ENCODE measurements around the gene DLX2. TPM values are rescaled to one million over a fixed set of nuclear protein-coding genes. Genes with fewer than 3 reads are reported as not detected.

DLX2 gene
- total and polyA plus RNA-seq, 2 of the 13 experiments (the other 11 are each of a cell fraction or from before 2014, with no cell fraction given) = 0.07 to 0.15 TPM

DNA sequence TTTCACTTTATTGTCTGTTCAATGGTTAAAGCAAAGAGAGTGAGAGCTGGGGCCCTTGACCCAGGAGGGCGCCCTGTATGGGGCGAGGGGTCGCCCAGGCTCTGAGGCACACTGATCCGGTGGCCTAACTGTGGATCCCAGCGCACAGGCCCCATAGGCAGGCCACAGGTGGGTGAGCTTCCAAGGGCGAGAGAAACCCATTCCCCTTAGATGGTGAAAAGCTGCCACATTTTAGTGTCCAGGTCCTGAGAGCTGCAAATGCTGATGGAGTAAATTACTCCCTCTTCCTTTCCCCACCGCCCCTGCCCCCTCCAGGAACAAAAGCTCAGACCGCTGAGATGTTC is 5.9 kb upstream of the DLX2 start:
- no peak for TF ChIP-seq AKAP8 (CRISPR knock-in tag; IDR thresholded peaks at IDR 0.05)
- TF ChIP-seq ZNF777 (CRISPR knock-in tag; IDR thresholded peaks at IDR 0.05) = no peak
- no peak for TF ChIP-seq IRF2 (CRISPR knock-in tag; IDR thresholded peaks at IDR 0.05)
- TF ChIP-seq, protein P1, sequence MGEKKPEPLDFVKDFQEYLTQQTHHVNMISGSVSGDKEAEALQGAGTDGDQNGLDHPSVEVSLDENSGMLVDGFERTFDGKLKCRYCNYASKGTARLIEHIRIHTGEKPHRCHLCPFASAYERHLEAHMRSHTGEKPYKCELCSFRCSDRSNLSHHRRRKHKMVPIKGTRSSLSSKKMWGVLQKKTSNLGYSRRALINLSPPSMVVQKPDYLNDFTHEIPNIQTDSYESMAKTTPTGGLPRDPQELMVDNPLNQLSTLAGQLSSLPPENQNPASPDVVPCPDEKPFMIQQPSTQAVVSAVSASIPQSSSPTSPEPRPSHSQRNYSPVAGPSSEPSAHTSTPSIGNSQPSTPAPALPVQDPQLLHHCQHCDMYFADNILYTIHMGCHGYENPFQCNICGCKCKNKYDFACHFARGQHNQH (CRISPR knock-in tag; IDR thresholded peaks at IDR 0.05) = no peak
- FAIRE-seq (no peak), ATAC-seq (no peak), DNase-seq (ENCODE audit: low spot score) (no peak)
- Histone ChIP-seq H3K36me3 (replicated peaks in 1 of 2; ENCODE audit: control insufficient read depth in 1 of 2, insufficient read depth in 2 of 2, low read length in 2 of 2) (no peaks in the 10 kb centered on the region), H3K4me1 (ENCODE audit: insufficient read depth, low read length) (peaks cover 34% of the 10 kb centered on the region), H3K4me2 (ENCODE audit: low read depth, low read length) (peak overlapping the region; percentile 56), H3K27ac (ENCODE audit: extremely low read length, insufficient read depth, low read length) (no peak overlapping the region), H2AFZ (ENCODE audit: low read length) (no peak overlapping the region), H3K9ac (ENCODE audit: insufficient read depth, low read depth, low read length) (no peak overlapping the region), H4K20me1 (ENCODE audit: insufficient read depth, low read length) (no peaks in the 10 kb centered on the region), H3K79me2 (ENCODE audit: insufficient read depth, low read length) (no peaks in the 10 kb centered on the region), H3K4me3 (replicated peaks in 1 of 3; ENCODE audit: insufficient read depth in 1 of 3, low read depth in 2 of 3, low read length in 3 of 3) (peak overlapping the region in 1 of 3 experiments; percentile 3; a peak in 1 of 6 replicates), H3K27me3 (ENCODE audit: control insufficient read depth in 1 of 2, insufficient read depth in 2 of 2, low read length in 2 of 2) (peaks cover 3 to 17% of the 10 kb centered on the region in 2 experiments; a peak in 4 of 5 replicates), H3K9me3 (ENCODE audit: low read length) (no peaks in the 10 kb centered on the region)
- in situ Hi-C loops (cut with HindIII; ENCODE audit: extremely low pct_ligation_motif_present, low pct_unique_long_range_greater_than_20kb) = loop anchor here (5.0 to 10.0 kb wide), 4 partner anchors 151 to 536 kb away; no protein-coding TSS in a partner anchor
- ChIA-PET CTCF (ENCODE audit: low intra/inter-chr PET ratio, low total read pairs) (no interaction called here), POLR2A (no interaction called here)
- WGBS (ENCODE audit: low lambda C conversion rate) = 39% methylated on average over 8 of the region's 8 CpGs
- BruUV-seq (replicated peaks) = no TSS peak
- intact Hi-C loops (cut with micrococcal nuclease; ENCODE audit: unreplicated experiment) = loop anchor here (10.0 kb wide), 1 partner anchor 1134 kb away; no protein-coding TSS in a partner anchor

DNA sequence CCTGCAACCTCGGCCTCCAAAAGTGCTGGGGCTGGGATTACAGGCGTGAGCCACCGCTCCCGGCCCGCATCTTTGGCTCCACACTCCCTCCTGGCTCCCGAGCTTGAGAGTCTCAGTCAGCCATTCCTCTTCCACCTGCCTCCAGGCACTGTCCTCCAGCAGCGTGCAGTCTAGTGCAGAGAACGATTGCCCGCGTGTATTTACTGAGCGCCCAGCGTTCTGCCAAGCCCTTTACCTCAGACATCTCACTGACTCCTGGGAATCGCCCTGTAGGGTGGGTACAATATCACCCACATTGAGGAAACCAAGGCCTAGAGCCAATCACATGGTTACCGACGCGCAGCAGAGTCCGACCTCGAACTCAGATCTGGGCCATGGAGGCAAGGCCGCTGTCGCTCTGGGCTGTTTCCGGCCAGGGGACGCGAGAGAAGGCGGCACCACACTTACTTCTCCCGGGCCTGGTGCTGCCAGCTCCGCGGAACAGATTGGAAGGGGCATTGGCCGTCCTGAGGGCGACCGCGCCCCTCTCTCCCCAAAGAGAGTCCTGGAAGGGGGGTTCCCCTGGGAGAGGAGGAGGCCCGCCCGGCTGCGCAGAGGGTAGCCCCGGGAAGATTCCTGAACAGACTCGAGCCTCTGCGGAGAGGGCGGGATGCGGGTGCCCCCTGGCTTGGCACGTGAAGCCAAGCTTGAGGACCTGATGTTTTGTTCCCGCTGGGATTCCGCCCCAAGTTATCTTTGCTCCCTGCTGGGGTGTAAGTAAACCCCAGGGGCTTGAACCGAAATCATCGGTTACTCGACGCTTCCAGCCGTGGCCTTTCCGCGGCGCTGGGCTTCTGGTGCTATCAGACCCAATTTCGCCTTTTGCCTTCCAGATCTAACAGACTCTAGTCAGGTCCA is 5.2 kb upstream of the DLX2 start:
- no peak for ATAC-seq
- no peaks in the 10 kb centered on the region for H3K9me3 ChIP-seq (ENCODE audit: low read length)
- H2AFZ ChIP-seq (ENCODE audit: low read length) = no peak overlapping the region
- WGBS (ENCODE audit: low lambda C conversion rate) = 83% methylated on average over 51 of the region's 51 CpGs
- no peak for TF ChIP-seq ZNF432 (CRISPR knock-in tag; IDR thresholded peaks at IDR 0.05; ENCODE audit: borderline replicate concordance)
- no peak for TF ChIP-seq ZNF619 (CRISPR knock-in tag; IDR thresholded peaks at IDR 0.05)
- TF ChIP-seq, protein P2, sequence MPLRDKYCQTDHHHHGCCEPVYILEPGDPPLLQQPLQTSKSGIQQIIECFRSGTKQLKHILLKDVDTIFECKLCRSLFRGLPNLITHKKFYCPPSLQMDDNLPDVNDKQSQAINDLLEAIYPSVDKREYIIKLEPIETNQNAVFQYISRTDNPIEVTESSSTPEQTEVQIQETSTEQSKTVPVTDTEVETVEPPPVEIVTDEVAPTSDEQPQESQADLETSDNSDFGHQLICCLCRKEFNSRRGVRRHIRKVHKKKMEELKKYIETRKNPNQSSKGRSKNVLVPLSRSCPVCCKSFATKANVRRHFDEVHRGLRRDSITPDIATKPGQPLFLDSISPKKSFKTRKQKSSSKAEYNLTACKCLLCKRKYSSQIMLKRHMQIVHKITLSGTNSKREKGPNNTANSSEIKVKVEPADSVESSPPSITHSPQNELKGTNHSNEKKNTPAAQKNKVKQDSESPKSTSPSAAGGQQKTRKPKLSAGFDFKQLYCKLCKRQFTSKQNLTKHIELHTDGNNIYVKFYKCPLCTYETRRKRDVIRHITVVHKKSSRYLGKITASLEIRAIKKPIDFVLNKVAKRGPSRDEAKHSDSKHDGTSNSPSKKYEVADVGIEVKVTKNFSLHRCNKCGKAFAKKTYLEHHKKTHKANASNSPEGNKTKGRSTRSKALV (CRISPR knock-in tag; IDR thresholded peaks at IDR 0.05) = no peak
- TF ChIP-seq, protein P3, sequence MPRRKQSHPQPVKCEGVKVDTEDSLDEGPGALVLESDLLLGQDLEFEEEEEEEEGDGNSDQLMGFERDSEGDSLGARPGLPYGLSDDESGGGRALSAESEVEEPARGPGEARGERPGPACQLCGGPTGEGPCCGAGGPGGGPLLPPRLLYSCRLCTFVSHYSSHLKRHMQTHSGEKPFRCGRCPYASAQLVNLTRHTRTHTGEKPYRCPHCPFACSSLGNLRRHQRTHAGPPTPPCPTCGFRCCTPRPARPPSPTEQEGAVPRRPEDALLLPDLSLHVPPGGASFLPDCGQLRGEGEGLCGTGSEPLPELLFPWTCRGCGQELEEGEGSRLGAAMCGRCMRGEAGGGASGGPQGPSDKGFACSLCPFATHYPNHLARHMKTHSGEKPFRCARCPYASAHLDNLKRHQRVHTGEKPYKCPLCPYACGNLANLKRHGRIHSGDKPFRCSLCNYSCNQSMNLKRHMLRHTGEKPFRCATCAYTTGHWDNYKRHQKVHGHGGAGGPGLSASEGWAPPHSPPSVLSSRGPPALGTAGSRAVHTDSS (CRISPR knock-in tag; conservative IDR thresholded peaks at IDR 0.05) = no peak
- no peak for TF ChIP-seq ZSCAN22 (CRISPR knock-in tag; IDR thresholded peaks at IDR 0.05)
- TF ChIP-seq CHCHD3 (CRISPR knock-in tag; IDR thresholded peaks at IDR 0.05) = no peak
- no peak for FAIRE-seq
- peaks cover 3 to 17% of the 10 kb centered on the region in 2 experiments; a peak in 4 of 5 replicates for H3K27me3 ChIP-seq (ENCODE audit: control insufficient read depth in 1 of 2, insufficient read depth in 2 of 2, low read length in 2 of 2)
- H3K4me2 ChIP-seq (ENCODE audit: low read depth, low read length) = no peak overlapping the region
- no peaks in the 10 kb centered on the region for H4K20me1 ChIP-seq (ENCODE audit: insufficient read depth, low read length)
- H3K27ac ChIP-seq (ENCODE audit: extremely low read length, insufficient read depth, low read length) = no peak overlapping the region
- CTCF ChIA-PET (ENCODE audit: low intra/inter-chr PET ratio, low total read pairs) = no interaction called here
- in situ Hi-C loops (cut with HindIII; ENCODE audit: extremely low pct_ligation_motif_present, low pct_unique_long_range_greater_than_20kb) = loop anchor here (5.0 to 10.0 kb wide), 4 partner anchors 151 to 536 kb away; no protein-coding TSS in a partner anchor
- intact Hi-C loops (cut with micrococcal nuclease; ENCODE audit: unreplicated experiment) = loop anchor here (10.0 kb wide), 1 partner anchor 1133 kb away; no protein-coding TSS in a partner anchor
- POLR2A ChIA-PET = no interaction called here
- no TSS peak for BruUV-seq (replicated peaks)
- H3K4me1 ChIP-seq (ENCODE audit: insufficient read depth, low read length) = peaks cover 40% of the 10 kb centered on the region
- H3K79me2 ChIP-seq (ENCODE audit: insufficient read depth, low read length) = no peaks in the 10 kb centered on the region
- peak overlapping the region in 1 of 3 experiments; percentile 3; a peak in 1 of 6 replicates for H3K4me3 ChIP-seq (replicated peaks in 1 of 3; ENCODE audit: insufficient read depth in 1 of 3, low read depth in 2 of 3, low read length in 3 of 3)
- DNase-seq (ENCODE audit: low spot score) = no peak
- no peak overlapping the region for H3K9ac ChIP-seq (ENCODE audit: insufficient read depth, low read depth, low read length)
- H3K36me3 ChIP-seq (replicated peaks in 1 of 2; ENCODE audit: control insufficient read depth in 1 of 2, insufficient read depth in 2 of 2, low read length in 2 of 2) = no peaks in the 10 kb centered on the region
